Peyer's patch (tissue), 4 donors: Measurements from ENCODE around the gene TAF11. TPM values are rescaled to one million over a fixed set of nuclear protein-coding genes. Genes with fewer than 3 reads are reported as not detected.

Experiments
- DNase-seq, 3 donors: peaks; one replicate each; pipeline ENCODE4 v3.0.0-alpha.2; 2017 to 2019
- H3K27ac ChIP-seq, 4 donors: fragments of 200-600 bp; sonication (generic); one replicate each; pipeline ENCODE4 v1.5.1; 2016 to 2019
- H3K27me3 ChIP-seq, 2 donors: fragments of 200-600 bp; sonication (generic); one replicate each; pipeline ENCODE4 v1.5.1; 2019
- H3K36me3 ChIP-seq, 3 donors: fragments of 200-600 bp; sonication (generic); one replicate each; pipeline ENCODE4 v1.5.1; 2016 to 2019
- H3K4me1 ChIP-seq, 4 donors: fragments of 200-600 bp; sonication (generic); one replicate each; pipeline ENCODE4 v1.5.1; 2016 to 2019
- H3K4me3 ChIP-seq, 4 donors: fragments of 200-600 bp; sonication (generic); 1 replicate in 3 of 4; 2 replicates in 1 of 4; pipeline ENCODE4 v1.5.1; 2016 to 2019; ENCODE audit warnings: mild to moderate bottlenecking in 1 of 4
- H3K9me3 ChIP-seq, 4 donors: fragments of 200-600 bp; sonication (generic); one replicate each; pipeline ENCODE4 v1.5.1; 2016 to 2019; ENCODE audit warnings: mild to moderate bottlenecking in 1 of 4
- CTCF ChIP-seq, 6 experiments: fragments of 450-650 bp in 4 of 6; fragments of 200-600 bp in 2 of 6; sonication (generic) in 1 of 6; IDR thresholded peaks; one replicate each; pipeline ENCODE4 v1.5.1; 2017 to 2019; ENCODE audit warnings: antibody characterized with exemption in 6 of 6, mild to moderate bottlenecking in 3 of 6, moderate library complexity in 1 of 6
- POLR2A ChIP-seq, 2 donors: fragments of 450-650 bp; IDR thresholded peaks; one replicate each; pipeline ENCODE4 v1.5.1; 2017; ENCODE audit warnings: antibody characterized with exemption in 2 of 2, mild to moderate bottlenecking in 2 of 2, moderate library complexity in 2 of 2
- total RNA-seq, 4 donors: library from RNA; depleted of rRNA; stranded (reverse); fragments of >200 nt; gene quantifications; one replicate each; pipeline ENCODE4 v1.1.0, GENCODE V29; 2016

TAF11 gene
- total RNA-seq, 4 donors from 2014 or later: 22.1 to 30.5 (median 25.4) TPM

- Histone ChIP-seq H3K4me1 (peaks cover 0 to 10% (median 0%) of the 10 kb centered on the region in 4 donors), H3K27me3 (no peaks in the 10 kb centered on the region), H3K9me3 (no peaks in the 10 kb centered on the region), H3K27ac (no peak overlapping the region), H3K4me3 (no peak overlapping the region), H3K36me3 (peaks cover 0 to 64% (median 0%) of the 10 kb centered on the region in 3 donors)
- no peak for DNase-seq
- no peak for TF ChIP-seq POLR2A (IDR thresholded peaks at IDR 0.05)
- TF ChIP-seq CTCF (IDR thresholded peaks at IDR 0.05): no peak
These were observed 16.0 kb downstream of the TAF11 start for GRCh38 chr6:34871853-34872252.

- Histone ChIP-seq H3K36me3 (peaks cover 0 to 47% (median 0%) of the 10 kb centered on the region in 3 donors), H3K27me3 (no peaks in the 10 kb centered on the region), H3K4me1 (no peaks in the 10 kb centered on the region), H3K4me3 (no peak overlapping the region), H3K27ac (no peak overlapping the region), H3K9me3 (no peaks in the 10 kb centered on the region)
- TF ChIP-seq POLR2A (IDR thresholded peaks at IDR 0.05) (no peak), CTCF (IDR thresholded peaks at IDR 0.05) (no peak)
- DNase-seq: no peak
These were observed 20.4 kb downstream of the TAF11 start for GRCh38 chr6:34867484-34867883.

- no peak for DNase-seq
- Histone ChIP-seq H3K36me3 (peaks cover 0 to 37% (median 0%) of the 10 kb centered on the region in 3 donors), H3K9me3 (no peaks in the 10 kb centered on the region), H3K27ac (no peak overlapping the region), H3K27me3 (no peaks in the 10 kb centered on the region), H3K4me3 (no peak overlapping the region), H3K4me1 (no peaks in the 10 kb centered on the region)
- TF ChIP-seq CTCF (IDR thresholded peaks at IDR 0.05): no peak
These were observed 21.3 kb downstream of the TAF11 start for GRCh38 chr6:34866509-34866908.

GRCh38 chr6:34865107-34865506 lies 22.7 kb downstream of the TAF11 start:
- no peaks in the 10 kb centered on the region for H3K9me3 ChIP-seq
- no peak for DNase-seq
- TF ChIP-seq POLR2A (IDR thresholded peaks at IDR 0.05) (no peak), CTCF (IDR thresholded peaks at IDR 0.05) (no peak)
- peaks cover 0 to 32% (median 0%) of the 10 kb centered on the region in 3 donors for H3K36me3 ChIP-seq
- no peaks in the 10 kb centered on the region for H3K4me1 ChIP-seq
- H3K4me3 ChIP-seq: no peak overlapping the region
- H3K27me3 ChIP-seq: no peaks in the 10 kb centered on the region
- no peak overlapping the region for H3K27ac ChIP-seq

GRCh38 chr6:34864007-34864406 lies 23.8 kb downstream of the TAF11 start:
- Histone ChIP-seq H3K4me1 (no peaks in the 10 kb centered on the region), H3K36me3 (peaks cover 0 to 43% (median 0%) of the 10 kb centered on the region in 3 donors)
- TF ChIP-seq POLR2A (IDR thresholded peaks at IDR 0.05): no peak
- no peak for TF ChIP-seq CTCF (IDR thresholded peaks at IDR 0.05)

GRCh38 chr6:34860776-34861175 lies 27.1 kb downstream of the TAF11 start:
- TF ChIP-seq CTCF (IDR thresholded peaks at IDR 0.05): no peak
- TF ChIP-seq POLR2A (IDR thresholded peaks at IDR 0.05): no peak
- Histone ChIP-seq H3K27me3 (no peaks in the 10 kb centered on the region), H3K4me3 (no peak overlapping the region), H3K4me1 (no peaks in the 10 kb centered on the region), H3K9me3 (no peaks in the 10 kb centered on the region), H3K27ac (no peak overlapping the region), H3K36me3 (peaks cover 0 to 64% (median 0%) of the 10 kb centered on the region in 3 donors)
- DNase-seq: no peak

More at GRCh38 chr6:34864007-34864406, 23.8 kb downstream of the TAF11 start:
- Histone ChIP-seq H3K4me3 (no peak overlapping the region), H3K27ac (no peak overlapping the region), H3K27me3 (no peaks in the 10 kb centered on the region), H3K9me3 (no peaks in the 10 kb centered on the region)
- DNase-seq: no peak
